OCI-LY1 (cell line): ENCODE measurements around the gene CEACAM19.

ENCODE experiments used
- CTCF ChIP-seq: fragments of 200-600 bp; sonication (generic), shearing (Covaris generic); IDR thresholded peaks from 2 replicates; pipeline ENCODE4 v1.5.1; 2017; ENCODE audit warnings: mild to moderate bottlenecking, antibody characterized with exemption, low read length, moderate library complexity, mixed read lengths
- EZH2 ChIP-seq: fragments of 200-600 bp; sonication (generic), shearing (Covaris generic); IDR thresholded peaks from 2 replicates; pipeline ENCODE4 v1.8.0; 2017; ENCODE audit warnings: borderline replicate concordance, mixed run types, mild to moderate bottlenecking, antibody characterized with exemption, low read length, moderate library complexity, mixed read lengths

DNA sequence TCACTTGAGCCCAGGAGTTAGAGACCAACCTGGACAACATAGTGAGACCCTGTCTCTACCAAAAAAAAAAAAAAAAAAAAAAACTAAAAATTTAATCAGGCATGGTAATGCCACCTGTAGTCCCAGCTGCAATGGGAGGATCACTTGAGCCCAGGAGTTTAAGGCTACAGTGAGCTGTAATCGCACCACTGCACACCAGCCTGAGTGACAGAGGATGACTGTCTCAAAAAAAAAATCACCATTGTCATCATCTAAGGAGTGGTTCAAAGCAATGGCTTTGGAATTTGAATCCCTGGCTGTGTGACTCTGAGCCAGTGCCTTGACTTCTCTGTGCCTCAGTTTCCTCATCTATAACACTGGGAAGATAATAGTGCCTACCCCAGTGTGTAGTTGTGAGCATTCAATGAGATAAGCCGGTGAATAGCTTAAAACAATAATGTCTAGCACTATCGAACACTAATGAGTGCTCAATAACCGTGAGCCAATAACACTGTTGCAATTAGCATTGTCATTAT lies 46.4 kb upstream of the CEACAM19 start:
- TF ChIP-seq CTCF (no peak), EZH2 (no peak)
